GM12891 (cell line): Measurements from ENCODE around the gene ANGPTL4.

ENCODE experiments used
- POLR2A ChIP-seq: IDR thresholded peaks from 2 replicates; pipeline ENCODE4 v1.6.1; 2011; ENCODE audit warnings: low read depth, low read length, control low read depth
- POLR2AphosphoS5 ChIP-seq: IDR thresholded peaks from 2 replicates; pipeline ENCODE4 v1.6.1; 2011; ENCODE audit warnings: low read depth, low read length, control low read depth
- SPI1 ChIP-seq: IDR thresholded peaks from 2 replicates; pipeline ENCODE4 v1.6.1; 2011; ENCODE audit warnings: low read depth, low read length, control low read depth
- TAF1 ChIP-seq: IDR thresholded peaks from 2 replicates; pipeline ENCODE4 v1.6.1; 2011; ENCODE audit warnings: low read depth, low read length, control low read depth

GRCh38 chr19:8373867-8374813 lies 10.2 kb downstream of the ANGPTL4 start:
- no peak for TF ChIP-seq POLR2A
- TF ChIP-seq TAF1: no peak
- no peak for TF ChIP-seq POLR2AphosphoS5
- no peak for TF ChIP-seq SPI1
